Muscle of back (tissue), 11 donors: ENCODE results near the gene COBL. TPM values are rescaled to one million over a fixed set of nuclear protein-coding genes. Genes with fewer than 3 reads are reported as not detected.
A peak's percentile ranks its signal among the peaks of the same experiment; 100 is the strongest.
"Not testable (repeated sequence)": the region's sequence is repeated elsewhere in the genome, so short reads cannot be mapped to it uniquely, and the experiment has no call there.

Experiments used
- DNase-seq, 3 donors: peaks; one replicate each; pipeline versions ENCODE4 v3.0.0 to v3.0.0-alpha.2; 2013
- polyA plus RNA-seq, 10 donors: library from polyadenylated mRNA; unstranded; fragments of 120-200 nt; gene quantifications; one replicate each; pipeline ENCODE4 v1.2.1, GENCODE V29; 2013; ENCODE audit not compliant: insufficient read length in 10 of 10

The COBL gene
- polyA plus RNA-seq, 10 donors = 58.7 to 140 (median 97.2) TPM

- DNase-seq = no peak
These were observed 103.0 kb downstream of the COBL start for GRCh38 chr7:51213618-51214017.

- no peak for DNase-seq
These were observed 105.8 kb downstream of the COBL start for GRCh38 chr7:51210766-51211165.

GRCh38 chr7:51209426-51209825 is 107.2 kb downstream of the COBL start:
- no peak for DNase-seq

GRCh38 chr7:51208125-51208524 is 108.5 kb downstream of the COBL start:
- not testable (repeated sequence) for DNase-seq

- DNase-seq = no peak
These were observed 118.0 kb downstream of the COBL start for GRCh38 chr7:51198654-51199053.

- no peak for DNase-seq
These were observed 125.6 kb downstream of the COBL start for GRCh38 chr7:51190969-51191368.

GRCh38 chr7:51189777-51190176 is 126.8 kb downstream of the COBL start:
- no peak for DNase-seq

- no peak for DNase-seq
These were observed 127.6 kb downstream of the COBL start for GRCh38 chr7:51188987-51189386.

GRCh38 chr7:51187941-51188340 is 128.7 kb downstream of the COBL start:
- peak; percentile 10 to 20 (median 15) for DNase-seq

- peak in 2 of 3 donors; percentile 23 to 34 for DNase-seq
These were observed 130.1 kb downstream of the COBL start for GRCh38 chr7:51186531-51186930.

GRCh38 chr7:51182636-51183166 is 133.9 kb downstream of the COBL start:
- peak in 1 of 3 donors; percentile 61 for DNase-seq

GRCh38 chr7:51180092-51180491 is 136.5 kb downstream of the COBL start:
- DNase-seq = no peak

GRCh38 chr7:51175992-51176388 is 140.6 kb downstream of the COBL start:
- DNase-seq = no peak

GRCh38 chr7:51175316-51175991 is 141.2 kb downstream of the COBL start:
- no peak for DNase-seq

GRCh38 chr7:51165337-51165736 is 151.3 kb downstream of the COBL start:
- no peak for DNase-seq

GRCh38 chr7:51162724-51163329 is 153.8 kb downstream of the COBL start:
- peak; percentile 74 to 87 (median 79) for DNase-seq

GRCh38 chr7:51161937-51162336 is 154.7 kb downstream of the COBL start:
- no peak for DNase-seq

GRCh38 chr7:51160990-51161615 is 155.5 kb downstream of the COBL start:
- peak; percentile 65 to 93 (median 89) for DNase-seq

- DNase-seq = no peak
These were observed 156.2 kb downstream of the COBL start for GRCh38 chr7:51160411-51160810.

GRCh38 chr7:51158742-51159445 is 157.7 kb downstream of the COBL start:
- DNase-seq = no peak

- no peak for DNase-seq
These were observed 158.4 kb downstream of the COBL start for GRCh38 chr7:51158211-51158610.

GRCh38 chr7:51154201-51154600 is 162.4 kb downstream of the COBL start:
- no peak for DNase-seq
